ENCODE measurements around the gene FKTN. TPM values are rescaled to one million over a fixed set of nuclear protein-coding genes. Genes with fewer than 3 reads are reported as not detected.
A peak's percentile ranks its signal among the peaks of the same experiment; 100 is the strongest.
"Not testable (repeated sequence)": the region's sequence is repeated elsewhere in the genome, so short reads cannot be mapped to it uniquely, and the experiment has no call there.

FKTN gene
- polyA plus RNA-seq, 1 experiment: 8.2 TPM

GRCh38 chr9:105554042-105554441 lies 3.9 kb upstream of the FKTN start:
- no peak for DNase-seq (ENCODE audit: low read depth)
- Histone ChIP-seq H3K36me3 (ENCODE audit: control insufficient read depth, insufficient read depth, low read length) (no peaks in the 10 kb centered on the region), H3K4me3 (ENCODE audit: low read depth, low read length) (no peak overlapping the region), H3K27me3 (ENCODE audit: control insufficient read depth, insufficient read depth, low read length) (no peaks in the 10 kb centered on the region)
- no peak for TF ChIP-seq CTCF (IDR thresholded peaks at IDR 0.05; ENCODE audit: insufficient read depth, low read depth, low read length)
- CTCF ChIA-PET: no interaction called here
- POLR2A ChIA-PET: no interaction called here

- DNase-seq (ENCODE audit: low read depth): no peak
- Histone ChIP-seq H3K27me3 (ENCODE audit: control insufficient read depth, insufficient read depth, low read length) (no peaks in the 10 kb centered on the region), H3K36me3 (ENCODE audit: control insufficient read depth, insufficient read depth, low read length) (no peaks in the 10 kb centered on the region), H3K4me3 (ENCODE audit: low read depth, low read length) (no peak overlapping the region)
- TF ChIP-seq CTCF (IDR thresholded peaks at IDR 0.05; ENCODE audit: insufficient read depth, low read depth, low read length): no peak
- POLR2A ChIA-PET: no interaction called here
- CTCF ChIA-PET: no interaction called here
Measured at GRCh38 chr9:105572455-105572854, 14.5 kb downstream of the FKTN start.

- POLR2A ChIA-PET; DNase-seq (ENCODE audit: low read depth); H3K36me3 ChIP-seq (ENCODE audit: control insufficient read depth, insufficient read depth, low read length); CTCF ChIA-PET; H3K4me3 ChIP-seq (ENCODE audit: low read depth, low read length); H3K27me3 ChIP-seq (ENCODE audit: control insufficient read depth, insufficient read depth, low read length): not testable (repeated sequence)
Measured at GRCh38 chr9:105579952-105580351, 22.0 kb downstream of the FKTN start.

GRCh38 chr9:105581550-105581949 lies 23.6 kb downstream of the FKTN start:
- DNase-seq (ENCODE audit: low read depth); H3K4me3 ChIP-seq (ENCODE audit: low read depth, low read length); CTCF ChIA-PET; H3K36me3 ChIP-seq (ENCODE audit: control insufficient read depth, insufficient read depth, low read length); POLR2A ChIA-PET; H3K27me3 ChIP-seq (ENCODE audit: control insufficient read depth, insufficient read depth, low read length): not testable (repeated sequence)

- Histone ChIP-seq H3K27me3 (ENCODE audit: control insufficient read depth, insufficient read depth, low read length) (no peaks in the 10 kb centered on the region), H3K36me3 (ENCODE audit: control insufficient read depth, insufficient read depth, low read length) (no peaks in the 10 kb centered on the region), H3K4me3 (ENCODE audit: low read depth, low read length) (no peak overlapping the region)
- ChIA-PET CTCF (interaction anchor here (1.0 kb wide), 1 partner anchor 16 kb away, joined by 3 read pairs; no protein-coding TSS in a partner anchor), POLR2A (no interaction called here)
- DNase-seq (ENCODE audit: low read depth): no peak
- no peak for TF ChIP-seq CTCF (IDR thresholded peaks at IDR 0.05; ENCODE audit: insufficient read depth, low read depth, low read length)
Measured at GRCh38 chr9:105593145-105593544, 35.2 kb downstream of the FKTN start.

- POLR2A ChIA-PET: no interaction called here
- H3K4me3 ChIP-seq (ENCODE audit: low read depth, low read length): no peak overlapping the region
- H3K27me3 ChIP-seq (ENCODE audit: control insufficient read depth, insufficient read depth, low read length): no peaks in the 10 kb centered on the region
- DNase-seq (ENCODE audit: low read depth): no peak
- CTCF ChIA-PET: interaction anchor here (0.7 to 2.3 kb wide), 11 partner anchors 8 to 194 kb away, joined by 3 to 13 read pairs (median 4); no protein-coding TSS in a partner anchor
- peak; percentile 46 for TF ChIP-seq CTCF (IDR thresholded peaks at IDR 0.05; ENCODE audit: insufficient read depth, low read depth, low read length)
- H3K36me3 ChIP-seq (ENCODE audit: control insufficient read depth, insufficient read depth, low read length): 0 out of 2 replicates have a peak, but pooled peaks cover 2% of the 10 kb centered on the region
Measured at GRCh38 chr9:105608721-105609598, 51.0 kb downstream of the FKTN start.
